K562 (cell line): ENCODE results near the gene RYR3. TPM values are rescaled to one million over a fixed set of nuclear protein-coding genes. Genes with fewer than 3 reads are reported as not detected.

Source experiments
- ATAC-seq: fragments of 200-7000 bp; cut with Tn5 transposase; 3 replicates; pipeline ENCODE4 v1.9.1; 2020; ENCODE audit warnings: moderate library complexity
- BruUV-seq: library from RNA; stranded (reverse); fragments of 400-500 nt; replicated peaks from 2 replicates; lab custom pipeline; 2021; lab: Mats Ljungman, UMichigan
- CTCF ChIA-PET: fragments of 300-600 bp; formaldehyde crosslinking; extraction: SDS; loops from one replicate; lab custom pipeline; 2021; ENCODE audit warnings: low intra/inter-chr PET ratio; lab: Yijun Ruan, JAX
- POLR2A ChIA-PET: fragments of 300-600, 350-650 bp; sonication (Branson Sonifier 250); formaldehyde crosslinking; extraction: SDS; loops from one replicate; lab custom pipeline; 2021; ENCODE audit warnings: antibody characterized with exemption, inconsistent platforms; lab: Yijun Ruan, JAX
- DNase-seq, 4 experiments: peaks; one replicate each; pipeline versions ENCODE4 v3.0.0 to v3.0.0-alpha.2; 2011 to 2018; ENCODE audit warnings: low spot score in 3 of 4, mixed read lengths in 3 of 4; ENCODE audit errors: extremely low read depth in 1 of 4
- FAIRE-seq: peaks from 2 replicates; lab custom pipeline; 2011; peaks lifted over from hg19 to GRCh38; lab: Jason Lieb, UNC
- H2AFZ ChIP-seq: 2 replicates; pipeline ENCODE4 v1.6.0; 2011; ENCODE audit warnings: low read depth, low read length, control low read depth, inconsistent platforms
- H3K27ac ChIP-seq: fragments of 200-600 bp; 3 replicates; pipeline ENCODE4 v1.8.0; 2011; ENCODE audit warnings: low read depth, mild to moderate bottlenecking, control low read depth, inconsistent platforms, low read length, moderate library complexity, mixed read lengths; ENCODE audit errors: extremely low read depth
- H3K27me3 ChIP-seq, 2 experiments: fragments of 300-600 bp in 1 of 2; 2 replicates in 1 of 2; 3 replicates in 1 of 2; pipeline versions ENCODE4 v1.6.0 to v1.8.0; 2011; ENCODE audit warnings: inconsistent platforms in 2 of 2, low read length in 2 of 2, mild to moderate bottlenecking in 1 of 2, mixed read lengths in 1 of 2, moderate library complexity in 1 of 2; ENCODE audit not compliant: control insufficient read depth in 2 of 2, insufficient read depth in 2 of 2
- H3K36me3 ChIP-seq: fragments of 300-600 bp; 3 replicates; pipeline ENCODE4 v1.8.0; 2011; ENCODE audit warnings: mild to moderate bottlenecking, low read length, inconsistent platforms; ENCODE audit not compliant: control insufficient read depth, insufficient read depth
- H3K4me1 ChIP-seq, 2 experiments: fragments of 200-600 bp in 1 of 2; replicated peaks in 1 of 2; 2 replicates in 1 of 2; 3 replicates in 1 of 2; pipeline versions ENCODE4 v1.5.1 to v1.8.0; 2011; ENCODE audit warnings: inconsistent platforms in 2 of 2, low read length in 2 of 2, mild to moderate bottlenecking in 1 of 2, mixed read lengths in 1 of 2, moderate library complexity in 1 of 2; ENCODE audit not compliant: control insufficient read depth in 2 of 2, insufficient read depth in 2 of 2
- H3K4me2 ChIP-seq: 2 replicates; pipeline ENCODE4 v1.6.1; 2011; ENCODE audit warnings: low read length, control low read depth, inconsistent platforms, mixed read lengths; ENCODE audit not compliant: insufficient read depth
- H3K4me3 ChIP-seq: fragments of 200-600 bp; sonication (generic), shearing (Covaris generic); 2 replicates; pipeline ENCODE4 v1.5.1; 2016; ENCODE audit warnings: control low read depth, inconsistent platforms
- H3K79me2 ChIP-seq: fragments of 200-600 bp; 3 replicates; pipeline ENCODE4 v1.8.0; 2011; ENCODE audit warnings: low read length, inconsistent platforms; ENCODE audit not compliant: control insufficient read depth, insufficient read depth
- H3K9ac ChIP-seq, 2 experiments: 2 replicates each; pipeline versions ENCODE4 v1.6.0 to v1.6.1; 2011; ENCODE audit warnings: low read depth in 2 of 2, low read length in 2 of 2, control low read depth in 1 of 2, inconsistent platforms in 1 of 2, mild to moderate bottlenecking in 1 of 2, mixed read lengths in 1 of 2; ENCODE audit not compliant: insufficient read depth in 1 of 2
- H3K9me1 ChIP-seq: one replicate; pipeline ENCODE4 v1.6.0; 2011; ENCODE audit warnings: inconsistent platforms, mild to moderate bottlenecking, low read length, moderate library complexity; ENCODE audit not compliant: control insufficient read depth, insufficient read depth
- H3K9me3 ChIP-seq: replicated peaks from 2 replicates; pipeline ENCODE4 v1.5.1; 2011; ENCODE audit warnings: low read depth, low read length, inconsistent platforms; ENCODE audit not compliant: control insufficient read depth, insufficient read depth
- H4K20me1 ChIP-seq: replicated peaks from 2 replicates; pipeline ENCODE4 v1.6.1; 2011; ENCODE audit warnings: low read length, inconsistent platforms, mixed read lengths; ENCODE audit not compliant: control insufficient read depth, insufficient read depth
- BRCA1 ChIP-seq, 2 experiments: fragments of 450-650 bp in 1 of 2; sonication (generic) in 1 of 2; formaldehyde crosslinking in 1 of 2; IDR thresholded peaks; 2 replicates each; pipeline versions ENCODE4 v1.5.0 to v1.6.1; 2017 to 2020; ENCODE audit warnings: mild to moderate bottlenecking in 1 of 2, missing genetic modification reagents in 1 of 2
- CEBPB ChIP-seq: fragments of 450-650 bp; IDR thresholded peaks from 2 replicates; pipeline ENCODE4 v1.6.1; 2016; ENCODE audit warnings: missing genetic modification characterization, missing compliant biosample characterization
- E2F6 ChIP-seq, 2 experiments: IDR thresholded peaks; 2 replicates each; pipeline ENCODE4 v1.6.1; 2011; ENCODE audit warnings: borderline replicate concordance in 1 of 2, control low read depth in 1 of 2, low read depth in 1 of 2, low read length in 1 of 2, mild to moderate bottlenecking in 1 of 2, mixed read lengths in 1 of 2, moderate library complexity in 1 of 2; ENCODE audit not compliant: insufficient read depth in 1 of 2, insufficient read length in 1 of 2, poor library complexity in 1 of 2, severe bottlenecking in 1 of 2; ENCODE audit errors: extremely low read depth in 1 of 2
- MLX ChIP-seq, 2 experiments: fragments of 450-650 bp in 1 of 2; sonication (generic) in 1 of 2; formaldehyde crosslinking; conservative IDR thresholded peaks; 2 replicates each; pipeline versions ENCODE4 v1.4.0 to v1.8.1; 2020 to 2022; ENCODE audit warnings: mild to moderate bottlenecking in 1 of 2, missing genetic modification reagents in 1 of 2
- PCBP2 ChIP-seq: fragments of 200-400 bp; formaldehyde crosslinking; IDR thresholded peaks from 2 replicates; pipeline ENCODE4 v1.6.1; 2018; ENCODE audit warnings: low read length, low read depth, mild to moderate bottlenecking, moderate library complexity; ENCODE audit not compliant: poor library complexity, severe bottlenecking
- ZNF24 ChIP-seq: fragments of 450-650 bp; IDR thresholded peaks from 2 replicates; pipeline ENCODE4 v1.6.1; 2016
- ZNF316 ChIP-seq: fragments of 450-650 bp; IDR thresholded peaks from 2 replicates; pipeline ENCODE4 v1.6.1; 2016
- WGBS: fragments of 100-300 bp; shearing (Covaris generic); methylation state at CpG from one replicate; pipeline ENCODE4 v1.1.6; 2016; ENCODE audit warnings: low coverage, mixed read lengths; ENCODE audit not compliant: insufficient coverage; ENCODE audit errors: missing lambda C conversion rate; 5-methylcytosine and 5-hydroxymethylcytosine counted together
- in situ Hi-C: fragments of 300-500 bp; cut with MboI; formaldehyde crosslinking; loops from 4 replicates; pipeline ENCODE4 v1.15.0; 2018; ENCODE audit warnings: inconsistent platforms, mixed read lengths
- intact Hi-C: fragments of 100-400 bp; cut with micrococcal nuclease; formaldehyde crosslinking; loops from 2 replicates; pipeline ENCODE4 v1.14.2; 2022
- polyA plus RNA-seq, 8 experiments: library from polyadenylated mRNA; depleted of rRNA in 4 of 8; stranded (reverse) in 5 of 8; unstranded in 3 of 8; fragments of >200 nt; fragmentation: Nextera tagmentation in 2 of 8; fragmentation: Illumina TruSeq in 1 of 8; extraction: Ambion mirVana in 2 of 8; extraction: Trizol in 1 of 8; gene quantifications; 2 replicates each; pipeline versions ENCODE4 v1.2.1 to v1.2.3, GENCODE V29; 2011 to 2014; ENCODE audit warnings: inconsistent platforms in 1 of 8, missing spikeins in 1 of 8
- total RNA-seq, 7 experiments: library from RNA; depleted of rRNA in 6 of 7; stranded (reverse); fragments of >200 nt in 6 of 7; fragmentation: Illumina TruSeq in 2 of 7; extraction: Trizol in 2 of 7; gene quantifications; 2 replicates each; pipeline versions ENCODE4 v1.2.1 to v1.2.3, GENCODE V29; 2011 to 2021; ENCODE audit warnings: low replicate concordance in 1 of 7

RYR3 gene
- total and polyA plus RNA-seq, 9 of the 15 experiments (the other 6 are each of a cell fraction or from before 2014, with no cell fraction given): 0.04 TPM; not detected in 8

GRCh38 chr15:33311312-33311971 is 675 bp downstream of the RYR3 start:
- in situ Hi-C loops: no loop called here
- no TSS peak for BruUV-seq
- 1% methylated on average over 32 of the region's 38 CpGs for WGBS
- ATAC-seq (no peak), FAIRE-seq (no peak), DNase-seq (no peak)
- intact Hi-C loops: no loop called here
- Histone ChIP-seq H3K27me3 (peaks cover 6 to 21% of the 10 kb centered on the region in 2 experiments; a peak in 4 of 5 replicates), H3K9me3 (no peaks in the 10 kb centered on the region), H4K20me1 (no peaks in the 10 kb centered on the region), H3K4me3 (no peak overlapping the region), H3K4me1 (0 out of 5 replicates have a peak, but pooled peaks cover 0 to 4% of the 10 kb centered on the region in 2 experiments), H3K36me3 (no peaks in the 10 kb centered on the region), H3K27ac (no peak overlapping the region), H3K9ac (no peak overlapping the region), H2AFZ (no peak overlapping the region), H3K9me1 (no peaks in the 10 kb centered on the region), H3K4me2 (no peak overlapping the region), H3K79me2 (no peaks in the 10 kb centered on the region)
- POLR2A ChIA-PET: no interaction called here
- CTCF ChIA-PET: no interaction called here
- TF ChIP-seq CEBPB (tag): no peak
- no peak for TF ChIP-seq ZNF316
- no peak for TF ChIP-seq ZNF24
- TF ChIP-seq PCBP2: no peak
- no peak for TF ChIP-seq E2F6 (IDR thresholded peaks at IDR 0.05; ENCODE audit: borderline replicate concordance in 1 of 2, extremely low read depth in 1 of 2, insufficient read depth in 1 of 2, insufficient read length in 1 of 2, low read depth in 1 of 2, low read length in 1 of 2, poor library complexity in 1 of 2, severe bottlenecking in 1 of 2)
- no peak for TF ChIP-seq MLX (CRISPR knock-in tag; conservative IDR thresholded peaks at IDR 0.05)
- TF ChIP-seq BRCA1 (IDR thresholded peaks at IDR 0.05): no peak
- no peak for TF ChIP-seq BRCA1 (CRISPR knock-in tag; IDR thresholded peaks at IDR 0.05)
